Measurements from ENCODE around the gene PPID. TPM values are rescaled to one million over a fixed set of nuclear protein-coding genes. Genes with fewer than 3 reads are reported as not detected.

Gene PPID
- total and polyA plus RNA-seq, 2 of the 13 experiments (the other 11 are each of a cell fraction or from before 2014, with no cell fraction given), result 15.4 to 63.4 TPM

GRCh38 chr4:158722917-158723793, at the start of gene PPID (continued):
- TF ChIP-seq FOXA3 (CRISPR knock-in tag; IDR thresholded peaks at IDR 0.05) (peak; percentile 61; the same call in 1 of the 2 replicates), YY1 (IDR thresholded peaks at IDR 0.05; ENCODE audit: insufficient read depth, insufficient replicate concordance, low read depth, low read length) (peak; percentile 72), ZNF296 (CRISPR knock-in tag; conservative IDR thresholded peaks at IDR 0.05) (no peak), ZFYVE20 (CRISPR knock-in tag; IDR thresholded peaks at IDR 0.05; ENCODE audit: borderline replicate concordance, low read depth) (no peak), AKAP8 (CRISPR knock-in tag; IDR thresholded peaks at IDR 0.05) (0 out of 2 replicates have a peak, but pooled peaks have one; percentile 41), ZNF619 (CRISPR knock-in tag; IDR thresholded peaks at IDR 0.05) (no peak), MTF1 (CRISPR knock-in tag; IDR thresholded peaks at IDR 0.05) (no peak), GABPA (IDR thresholded peaks at IDR 0.05; ENCODE audit: low read depth, low read length) (peak; percentile 97), GABPA (CRISPR knock-in tag; IDR thresholded peaks at IDR 0.05; ENCODE audit: low read depth) (peak; percentile 98), GMEB1 (CRISPR knock-in tag; IDR thresholded peaks at IDR 0.05; ENCODE audit: borderline replicate concordance) (peak; percentile 86), ZNF282 (IDR thresholded peaks at IDR 0.05; ENCODE audit: partially characterized antibody) (no peak), ZNF124 (CRISPR knock-in tag; IDR thresholded peaks at IDR 0.05) (peak; percentile 82), KLF13 (CRISPR knock-in tag; IDR thresholded peaks at IDR 0.05) (no peak), NONO (IDR thresholded peaks at IDR 0.05) (no peak), NONO (CRISPR knock-in tag; conservative IDR thresholded peaks at IDR 0.05) (peak; percentile 88), HOXA9 (CRISPR knock-in tag; IDR thresholded peaks at IDR 0.05; ENCODE audit: borderline replicate concordance) (no peak), HOXA7 (CRISPR knock-in tag; IDR thresholded peaks at IDR 0.05) (no peak), THAP7 (CRISPR knock-in tag; IDR thresholded peaks at IDR 0.05) (no peak), CENPX (CRISPR knock-in tag; IDR thresholded peaks at IDR 0.05) (no peak), ZNF260 (CRISPR knock-in tag; IDR thresholded peaks at IDR 0.05; ENCODE audit: borderline replicate concordance, low read depth) (no peak), SNAI1 (CRISPR knock-in tag; IDR thresholded peaks at IDR 0.05; ENCODE audit: borderline replicate concordance) (no peak), SNRNP70 (IDR thresholded peaks at IDR 0.05; ENCODE audit: low read depth, low read length) (no peak)
- TF ChIP-seq, protein P1, sequence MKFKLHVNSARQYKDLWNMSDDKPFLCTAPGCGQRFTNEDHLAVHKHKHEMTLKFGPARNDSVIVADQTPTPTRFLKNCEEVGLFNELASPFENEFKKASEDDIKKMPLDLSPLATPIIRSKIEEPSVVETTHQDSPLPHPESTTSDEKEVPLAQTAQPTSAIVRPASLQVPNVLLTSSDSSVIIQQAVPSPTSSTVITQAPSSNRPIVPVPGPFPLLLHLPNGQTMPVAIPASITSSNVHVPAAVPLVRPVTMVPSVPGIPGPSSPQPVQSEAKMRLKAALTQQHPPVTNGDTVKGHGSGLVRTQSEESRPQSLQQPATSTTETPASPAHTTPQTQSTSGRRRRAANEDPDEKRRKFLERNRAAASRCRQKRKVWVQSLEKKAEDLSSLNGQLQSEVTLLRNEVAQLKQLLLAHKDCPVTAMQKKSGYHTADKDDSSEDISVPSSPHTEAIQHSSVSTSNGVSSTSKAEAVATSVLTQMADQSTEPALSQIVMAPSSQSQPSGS (CRISPR knock-in tag; IDR thresholded peaks at IDR 0.05), result peak; percentile 47; the same call in 1 of the 2 replicates
- TF ChIP-seq, protein P2, sequence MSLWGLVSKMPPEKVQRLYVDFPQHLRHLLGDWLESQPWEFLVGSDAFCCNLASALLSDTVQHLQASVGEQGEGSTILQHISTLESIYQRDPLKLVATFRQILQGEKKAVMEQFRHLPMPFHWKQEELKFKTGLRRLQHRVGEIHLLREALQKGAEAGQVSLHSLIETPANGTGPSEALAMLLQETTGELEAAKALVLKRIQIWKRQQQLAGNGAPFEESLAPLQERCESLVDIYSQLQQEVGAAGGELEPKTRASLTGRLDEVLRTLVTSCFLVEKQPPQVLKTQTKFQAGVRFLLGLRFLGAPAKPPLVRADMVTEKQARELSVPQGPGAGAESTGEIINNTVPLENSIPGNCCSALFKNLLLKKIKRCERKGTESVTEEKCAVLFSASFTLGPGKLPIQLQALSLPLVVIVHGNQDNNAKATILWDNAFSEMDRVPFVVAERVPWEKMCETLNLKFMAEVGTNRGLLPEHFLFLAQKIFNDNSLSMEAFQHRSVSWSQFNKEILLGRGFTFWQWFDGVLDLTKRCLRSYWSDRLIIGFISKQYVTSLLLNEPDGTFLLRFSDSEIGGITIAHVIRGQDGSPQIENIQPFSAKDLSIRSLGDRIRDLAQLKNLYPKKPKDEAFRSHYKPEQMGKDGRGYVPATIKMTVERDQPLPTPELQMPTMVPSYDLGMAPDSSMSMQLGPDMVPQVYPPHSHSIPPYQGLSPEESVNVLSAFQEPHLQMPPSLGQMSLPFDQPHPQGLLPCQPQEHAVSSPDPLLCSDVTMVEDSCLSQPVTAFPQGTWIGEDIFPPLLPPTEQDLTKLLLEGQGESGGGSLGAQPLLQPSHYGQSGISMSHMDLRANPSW (CRISPR knock-in tag; IDR thresholded peaks at IDR 0.05; ENCODE audit: borderline replicate concordance), result no peak

Data from HepG2 (cell line).